GM19397 (cell line): Measurements from ENCODE around the gene MMP10.
A peak's percentile ranks its signal among the peaks of the same experiment; 100 is the strongest.

Source experiments
- ATAC-seq: cut with Tn5 transposase; IDR thresholded peaks from one replicate; pipeline ENCODE4 v1.9.1; 2021; ENCODE audit warnings: mild to moderate bottlenecking, moderate library complexity; ENCODE audit not compliant: unreplicated experiment

MMP10 gene

DNA sequence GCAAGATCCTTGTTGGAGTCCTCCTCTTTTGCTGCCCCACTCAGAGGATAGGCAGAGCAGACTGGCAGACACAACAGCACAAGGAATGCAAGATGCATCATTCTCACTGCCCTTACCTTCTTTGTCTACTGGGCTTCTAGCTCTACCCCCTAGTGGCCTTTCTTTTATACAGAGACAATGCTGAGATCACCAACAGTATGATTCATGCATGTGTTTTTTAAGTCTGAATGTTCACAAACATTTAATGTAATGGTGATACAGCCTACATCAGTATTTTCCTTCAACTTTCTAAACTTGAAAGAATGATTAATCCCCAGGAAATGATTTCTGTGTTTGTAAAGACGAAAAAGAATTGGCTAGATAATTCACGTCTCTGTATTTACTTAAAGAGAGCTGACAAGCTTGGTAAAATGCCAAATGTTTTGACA is at the start of gene MMP10:
MMP10 (minus strand) TSS at position 138 of the 428 bp plus-strand sequence; CDS start at position 101, 37 bp downstream.
- ATAC-seq = no peak

GRCh38 chr11:102829316-102830000 is 49.0 kb upstream of the MMP10 start:
- ATAC-seq = no peak

DNA sequence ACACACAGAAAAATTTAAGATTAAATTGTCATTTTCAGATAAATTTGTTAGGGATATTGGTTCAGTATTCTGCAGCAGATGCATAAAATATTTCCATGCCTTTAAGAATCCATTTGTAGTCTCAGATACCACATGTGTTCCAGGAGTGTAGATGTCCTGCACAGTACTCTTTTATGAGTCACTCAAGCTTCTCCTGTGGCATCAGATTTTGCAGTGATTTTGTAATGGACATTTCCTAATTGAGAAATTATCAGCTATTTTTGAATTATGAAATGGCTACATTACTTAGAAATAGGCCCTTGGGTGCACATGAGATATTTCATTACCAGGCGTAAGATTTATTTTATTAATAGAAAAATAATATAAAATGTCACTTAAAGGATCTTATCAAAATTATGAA is 44.1 kb upstream of the MMP10 start:
- ATAC-seq = no peak

DNA sequence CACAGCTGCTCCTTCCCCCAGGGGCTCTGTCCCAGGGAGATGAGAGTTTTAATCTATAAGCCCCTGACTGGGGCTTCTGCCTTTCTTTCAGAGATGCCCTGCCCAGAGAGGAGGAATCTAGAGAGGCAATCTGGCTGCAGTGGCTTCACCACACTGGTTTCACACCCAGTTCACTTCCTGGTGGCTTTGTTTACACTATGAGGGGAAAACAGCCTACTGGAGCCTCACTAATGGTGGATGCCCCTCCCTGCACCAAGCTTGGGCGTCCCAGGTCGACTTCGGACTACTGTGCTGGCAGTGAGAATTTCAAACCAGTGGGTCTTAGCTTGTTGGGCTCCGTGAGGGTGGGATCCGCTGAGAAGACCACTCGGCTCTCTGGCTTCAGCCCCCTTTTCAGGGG is 39.1 kb upstream of the MMP10 start:
- no peak for ATAC-seq

GRCh38 chr11:102813484-102813883 is 33.1 kb upstream of the MMP10 start:
- no peak for ATAC-seq

GRCh38 chr11:102812188-102812587 is 31.8 kb upstream of the MMP10 start:
- no peak for ATAC-seq

DNA sequence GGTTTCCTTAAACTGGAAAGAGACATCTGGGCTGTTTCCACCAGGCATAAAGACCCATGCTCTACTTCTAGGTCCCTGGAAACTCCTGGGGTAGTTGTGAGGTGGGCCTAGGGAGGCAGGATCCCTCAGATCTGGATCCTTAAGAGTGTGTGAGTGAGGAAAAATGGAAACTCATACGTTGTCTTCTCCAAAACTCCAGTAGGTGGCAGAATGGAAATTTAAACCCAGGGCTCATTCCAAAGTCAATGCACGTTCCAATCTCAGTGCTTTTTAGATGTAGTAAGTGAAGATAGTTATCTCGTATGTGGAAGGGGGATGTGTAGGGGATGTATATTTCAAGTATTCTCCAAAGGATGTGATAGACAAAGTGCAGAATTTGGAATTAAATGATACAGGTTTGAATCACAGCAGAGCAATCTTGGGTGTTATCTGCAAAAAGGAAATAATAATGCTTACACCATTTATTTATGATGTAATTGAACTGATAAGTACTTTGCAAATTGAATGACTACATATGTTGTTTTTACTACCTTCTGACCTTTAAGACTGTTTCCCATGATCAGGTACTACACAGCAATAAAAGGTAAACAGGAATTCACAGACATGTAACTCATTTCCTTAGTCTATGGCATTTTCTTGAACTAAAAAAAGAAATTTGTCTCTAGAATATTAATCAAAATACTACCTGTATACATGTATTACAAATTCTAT is 30.7 kb upstream of the MMP10 start:
- ATAC-seq = no peak

- ATAC-seq = no peak
Measured at GRCh38 chr11:102809971-102810370, 29.5 kb upstream of the MMP10 start.

- peak; percentile 48 for ATAC-seq
Measured at GRCh38 chr11:102807921-102808320, 27.5 kb upstream of the MMP10 start.

DNA sequence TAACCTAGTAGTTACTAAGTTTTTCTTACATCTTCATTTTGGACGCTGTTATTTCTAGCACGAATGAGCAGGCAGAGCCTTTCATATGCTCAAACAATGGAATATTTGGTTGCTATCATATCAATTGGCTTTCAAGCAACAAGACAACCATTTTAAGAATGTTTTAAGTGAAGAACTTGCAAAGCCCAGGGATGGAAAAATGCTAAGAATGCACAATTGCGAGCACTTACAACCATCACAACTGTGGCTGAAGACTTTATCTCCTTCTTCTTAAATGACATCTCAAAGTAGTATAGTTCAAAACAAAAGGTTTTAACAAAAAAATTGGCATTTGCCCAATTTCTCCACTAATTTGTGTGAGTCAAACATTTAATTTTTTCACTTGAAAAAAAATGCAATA is 25.9 kb upstream of the MMP10 start:
- ATAC-seq = no peak

GRCh38 chr11:102802341-102802740 is 21.9 kb upstream of the MMP10 start:
- ATAC-seq = no peak

DNA sequence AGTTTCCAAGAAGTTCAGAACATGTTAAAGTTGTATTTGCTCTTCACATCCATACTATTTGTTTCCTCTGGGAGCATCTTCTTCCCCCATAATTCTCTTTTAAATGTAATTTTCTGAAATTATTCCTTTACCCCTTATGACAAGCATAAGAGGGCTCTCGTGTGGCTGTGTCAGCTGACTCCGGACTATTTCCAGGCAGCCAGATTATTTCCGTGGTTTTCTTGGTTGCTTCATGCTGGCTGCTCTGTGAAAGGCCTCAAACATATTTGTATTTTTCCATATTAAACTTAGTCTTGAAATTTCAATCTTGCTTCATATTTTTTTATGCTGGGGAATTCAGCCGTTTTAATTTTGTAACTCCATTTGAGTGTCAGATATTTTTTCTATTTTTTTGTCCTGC is 20.3 kb upstream of the MMP10 start:
- ATAC-seq = no peak

- ATAC-seq = no peak
Measured at GRCh38 chr11:102799681-102800340, 19.4 kb upstream of the MMP10 start.

DNA sequence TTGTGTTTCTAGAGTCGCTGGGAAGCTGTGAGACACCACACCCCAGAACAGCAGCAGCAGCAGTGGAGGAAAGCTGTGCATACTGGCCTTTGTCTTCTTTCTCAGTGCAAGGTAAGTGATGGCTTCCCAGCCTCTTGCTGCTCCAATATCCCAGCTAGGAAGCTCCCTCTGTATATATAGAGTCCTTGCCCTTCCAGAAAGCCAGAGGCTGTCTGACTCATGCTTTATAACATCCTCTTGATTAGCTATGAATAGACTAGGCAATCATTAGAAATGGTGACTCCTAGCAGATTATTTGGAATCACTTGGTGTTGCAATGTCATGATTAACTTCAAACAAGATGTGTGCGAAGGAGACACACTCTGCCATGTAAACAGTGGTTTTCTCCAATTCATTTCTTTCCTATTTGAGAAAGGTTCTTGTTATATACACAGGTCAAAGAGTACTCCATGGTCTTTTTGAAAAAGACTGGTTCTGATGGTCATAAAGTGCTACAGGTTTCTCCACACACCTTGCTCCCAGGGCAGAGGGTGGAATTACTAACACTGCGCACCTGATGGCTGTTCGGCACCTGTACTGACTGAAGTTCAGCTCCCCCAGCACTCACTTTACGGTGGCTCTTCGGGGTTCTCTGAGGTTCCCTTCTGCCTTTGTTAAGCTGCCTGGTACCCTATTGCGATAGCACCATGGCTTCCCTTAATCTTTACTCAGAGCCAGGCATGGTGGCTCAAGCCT is 17.8 kb upstream of the MMP10 start, which contains the start of gene MMP1:
MMP1 (minus strand) TSS at position 149 of the 735 bp plus-strand sequence; CDS start at position 81, 68 bp downstream.
- no peak for ATAC-seq

- ATAC-seq = peak; percentile 93
Measured at GRCh38 chr11:102794382-102794781, 14.0 kb upstream of the MMP10 start.

GRCh38 chr11:102793677-102794290 is 13.4 kb upstream of the MMP10 start:
- peak; percentile 5 for ATAC-seq

GRCh38 chr11:102792604-102793003 is 12.2 kb upstream of the MMP10 start:
- ATAC-seq = no peak

GRCh38 chr11:102791271-102792036 is 11.0 kb upstream of the MMP10 start:
- ATAC-seq = no peak

DNA sequence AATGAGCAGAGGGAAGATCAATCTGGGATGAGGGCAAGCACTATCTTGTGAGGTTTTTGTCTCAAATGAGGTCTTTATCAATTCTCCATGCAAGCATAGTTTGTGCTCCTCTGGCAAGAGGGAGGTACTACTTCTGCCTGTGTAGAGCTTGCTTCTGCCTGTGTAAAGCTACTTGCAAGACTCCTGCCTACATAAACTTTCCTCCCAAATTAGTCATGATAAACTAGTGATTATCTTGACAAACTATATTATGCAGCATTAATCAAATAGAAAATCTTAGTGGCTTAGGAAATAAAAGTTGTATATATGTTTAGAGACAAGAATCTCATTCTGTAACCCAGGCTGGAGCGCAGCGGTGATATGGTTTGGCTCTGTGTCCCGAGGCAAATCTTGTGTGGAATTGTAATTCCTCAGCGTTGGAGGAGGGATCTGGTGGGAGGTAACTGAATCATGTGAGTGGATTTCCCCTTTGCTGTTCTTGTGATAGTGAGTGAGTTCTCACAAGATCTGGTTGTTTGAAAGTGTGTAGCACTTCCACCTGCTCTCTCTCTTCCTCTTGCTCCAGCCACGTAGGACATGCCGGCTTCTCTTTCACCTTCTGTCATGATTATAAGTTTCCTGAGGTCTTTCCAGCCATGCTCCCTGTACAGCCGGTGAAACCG is 8.0 kb upstream of the MMP10 start:
- ATAC-seq = no peak
